H9 (cell line): ENCODE data around the gene RANBP17. TPM values are rescaled to one million over a fixed set of nuclear protein-coding genes. Genes with fewer than 3 reads are reported as not detected.

Experiments used
- DNase-seq: peaks from one replicate; pipeline ENCODE4 v3.0.0-alpha.2; 2017
- H2AFZ ChIP-seq: one replicate; pipeline ENCODE4 v1.6.1; 2013; ENCODE audit warnings: mild to moderate bottlenecking, low read length, control low read depth, moderate library complexity
- H2AK5ac ChIP-seq: 2 replicates; pipeline ENCODE4 v1.6.1; 2013; ENCODE audit warnings: low read length, control low read depth, mixed read lengths; ENCODE audit not compliant: insufficient read length
- H2BK120ac ChIP-seq: one replicate; pipeline ENCODE4 v1.6.1; 2013; ENCODE audit warnings: low read depth, mild to moderate bottlenecking, low read length, control low read depth, inconsistent platforms; ENCODE audit not compliant: poor library complexity, severe bottlenecking
- H2BK12ac ChIP-seq: 2 replicates; pipeline ENCODE4 v1.6.1; 2013; ENCODE audit warnings: low read length, control low read depth, mixed read lengths, low read depth; ENCODE audit not compliant: insufficient read length
- H2BK15ac ChIP-seq: 2 replicates; pipeline ENCODE4 v1.6.1; 2013; ENCODE audit warnings: low read depth, low read length, control low read depth
- H2BK20ac ChIP-seq: one replicate; pipeline ENCODE4 v1.6.1; 2013; ENCODE audit warnings: low read depth, mild to moderate bottlenecking, low read length, control low read depth, inconsistent platforms; ENCODE audit not compliant: poor library complexity, severe bottlenecking
- H2BK5ac ChIP-seq: 2 replicates; pipeline ENCODE4 v1.6.1; 2013; ENCODE audit warnings: low read length, control low read depth, mixed read lengths; ENCODE audit not compliant: insufficient read length
- H3K14ac ChIP-seq: 2 replicates; pipeline ENCODE4 v1.6.1; 2013; ENCODE audit warnings: low read length, control low read depth; ENCODE audit not compliant: insufficient read depth
- H3K18ac ChIP-seq: 2 replicates; pipeline ENCODE4 v1.6.1; 2013; ENCODE audit warnings: low read depth, mild to moderate bottlenecking, mixed read lengths, low read length, control low read depth; ENCODE audit not compliant: insufficient read length
- H3K23ac ChIP-seq: 2 replicates; pipeline ENCODE4 v1.6.1; 2013; ENCODE audit warnings: low read length, control low read depth, mixed read lengths, low read depth; ENCODE audit not compliant: insufficient read length
- H3K23me2 ChIP-seq: 2 replicates; pipeline ENCODE4 v1.6.1; 2013; ENCODE audit warnings: low read depth, mild to moderate bottlenecking, mixed read lengths, low read length, control low read depth; ENCODE audit not compliant: insufficient read length, poor library complexity, severe bottlenecking
- H3K27ac ChIP-seq: 2 replicates; pipeline ENCODE4 v1.5.1; 2013; ENCODE audit warnings: low read length, control low read depth, mixed read lengths, low read depth; ENCODE audit not compliant: insufficient read length
- H3K27me3 ChIP-seq: 2 replicates; pipeline ENCODE4 v1.6.1; 2013; ENCODE audit warnings: low read length, control low read depth, inconsistent platforms; ENCODE audit not compliant: insufficient read depth
- H3K4ac ChIP-seq: 2 replicates; pipeline ENCODE4 v1.6.1; 2013; ENCODE audit warnings: low read depth, mild to moderate bottlenecking, control low read depth, inconsistent platforms, low read length, moderate library complexity
- H3K4me1 ChIP-seq: 2 replicates; pipeline ENCODE4 v1.6.1; 2013; ENCODE audit warnings: low read length, control low read depth, inconsistent platforms; ENCODE audit not compliant: insufficient read depth
- H3K4me2 ChIP-seq: 2 replicates; pipeline ENCODE4 v1.6.1; 2013; ENCODE audit warnings: low read length, control low read depth, mixed read lengths; ENCODE audit not compliant: insufficient read length, insufficient read depth
- H3K56ac ChIP-seq: 2 replicates; pipeline ENCODE4 v1.6.1; 2013; ENCODE audit warnings: low read depth, mild to moderate bottlenecking, mixed read lengths, low read length, control low read depth; ENCODE audit not compliant: insufficient read length
- H3K79me1 ChIP-seq: 2 replicates; pipeline ENCODE4 v1.6.1; 2013; ENCODE audit warnings: low read depth, mild to moderate bottlenecking, moderate library complexity, low read length, control low read depth, inconsistent platforms; ENCODE audit not compliant: insufficient read depth, poor library complexity, severe bottlenecking
- H3K79me2 ChIP-seq: 2 replicates; pipeline ENCODE4 v1.6.1; 2013; ENCODE audit warnings: low read length, control low read depth, inconsistent platforms; ENCODE audit not compliant: insufficient read depth
- H3K9ac ChIP-seq: 2 replicates; pipeline ENCODE4 v1.6.1; 2013; ENCODE audit warnings: low read length, control low read depth, mixed read lengths; ENCODE audit not compliant: insufficient read length; ENCODE audit errors: extremely low read depth
- H3K9me3 ChIP-seq: one replicate; pipeline ENCODE4 v1.6.1; 2013; ENCODE audit warnings: low read depth, low read length, inconsistent platforms; ENCODE audit not compliant: control insufficient read depth
- H3T11ph ChIP-seq: one replicate; pipeline ENCODE4 v1.6.1; 2013; ENCODE audit warnings: mild to moderate bottlenecking, low read length, control low read depth, inconsistent platforms
- H4K20me1 ChIP-seq: one replicate; pipeline ENCODE4 v1.6.1; 2013; ENCODE audit not compliant: control insufficient read depth, insufficient read length, insufficient read depth
- H4K5ac ChIP-seq: 2 replicates; pipeline ENCODE4 v1.6.1; 2013; ENCODE audit warnings: low read depth, mild to moderate bottlenecking, mixed read lengths, low read length, control low read depth; ENCODE audit not compliant: insufficient read length
- H4K8ac ChIP-seq: replicated peaks from 2 replicates; pipeline ENCODE4 v1.6.1; 2013; ENCODE audit warnings: low read length, control low read depth, mixed read lengths, low read depth; ENCODE audit not compliant: insufficient read length
- H4K91ac ChIP-seq: 2 replicates; pipeline ENCODE4 v1.6.1; 2013; ENCODE audit warnings: low read depth, mild to moderate bottlenecking, moderate library complexity, mixed read lengths, low read length, control low read depth; ENCODE audit not compliant: insufficient read length
- H3K27ac Mint-ChIP-seq, 3 experiments: 2 replicates in 2 of 3; 3 replicates in 1 of 3; pipeline ENCODE4 v1.8.0; 2020 to 2021; ENCODE audit warnings: mixed read lengths in 3 of 3, mild to moderate bottlenecking in 1 of 3, moderate library complexity in 1 of 3
- H3K27me3 Mint-ChIP-seq: 2 replicates; pipeline ENCODE4 v1.8.0; 2021; ENCODE audit warnings: low read depth, mild to moderate bottlenecking, moderate library complexity, mixed read lengths
- H3K36me3 Mint-ChIP-seq, 3 experiments: 2 replicates in 2 of 3; 3 replicates in 1 of 3; pipeline ENCODE4 v1.8.0; 2020 to 2021; ENCODE audit warnings: low read depth in 3 of 3, mixed read lengths in 3 of 3; ENCODE audit not compliant: insufficient read depth in 1 of 3
- H3K4me1 Mint-ChIP-seq, 2 experiments: 2 replicates each; pipeline ENCODE4 v1.8.0; 2020; ENCODE audit warnings: mixed read lengths in 2 of 2
- H3K4me3 Mint-ChIP-seq, 2 experiments: 2 replicates in 1 of 2; 3 replicates in 1 of 2; pipeline ENCODE4 v1.8.0; 2020 to 2021; ENCODE audit warnings: mild to moderate bottlenecking in 2 of 2, mixed read lengths in 2 of 2, moderate library complexity in 1 of 2
- H3K9me3 Mint-ChIP-seq, 2 experiments: 2 replicates in 1 of 2; 3 replicates in 1 of 2; pipeline ENCODE4 v1.8.0; 2020; ENCODE audit warnings: mild to moderate bottlenecking in 2 of 2, mixed read lengths in 2 of 2, moderate library complexity in 1 of 2
- CTCF ChIP-seq: fragments of 200-600 bp; sonication (generic); conservative IDR thresholded peaks from 3 replicates; pipeline ENCODE4 v1.8.0; 2021; ENCODE audit warnings: antibody characterized with exemption, mild to moderate bottlenecking
- total RNA-seq: library from RNA; stranded (reverse); gene quantifications from 2 replicates; pipeline ENCODE4 v1.2.1, GENCODE V29; 2021

Gene RANBP17
- total RNA-seq, 1 experiment from 2014 or later: 16.5 TPM

DNA sequence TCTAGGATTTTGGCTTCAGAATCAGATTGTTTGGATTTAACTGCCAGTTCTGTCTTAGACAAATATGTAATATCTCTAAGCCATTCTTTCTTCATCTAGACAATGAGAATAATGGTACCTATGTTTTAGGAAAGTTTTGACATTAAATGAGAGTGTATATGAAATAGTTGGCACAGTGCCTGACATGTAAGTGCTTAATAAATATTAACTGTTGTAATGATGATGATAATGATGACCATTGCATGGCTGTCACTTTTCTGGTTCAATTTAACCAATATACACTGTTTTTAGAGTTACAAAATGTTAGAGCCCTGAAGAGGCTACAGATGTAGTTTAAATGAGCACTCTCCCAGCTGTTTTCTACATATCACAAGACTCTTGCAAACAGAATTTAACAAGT is 131.7 kb downstream of the RANBP17 start:
- H3K56ac ChIP-seq: no peak overlapping the region
- H3K23ac ChIP-seq: no peak overlapping the region
- DNase-seq: no peak
- no peaks in the 10 kb centered on the region for H3K27me3 ChIP-seq
- Mint-ChIP-seq H3K27ac (no peak overlapping the region), H3K36me3 (no peaks in the 10 kb centered on the region), H3K27me3 (no peaks in the 10 kb centered on the region), H3K4me1 (peaks cover 4 to 10% of the 10 kb centered on the region in 2 experiments), H3K9me3 (no peaks in the 10 kb centered on the region), H3K4me3 (no peak overlapping the region)
- H3K27ac ChIP-seq: no peak overlapping the region
- no peak overlapping the region for H2BK5ac ChIP-seq
- H4K20me1 ChIP-seq: no peaks in the 10 kb centered on the region
- no peak overlapping the region for H4K8ac ChIP-seq
- no peaks in the 10 kb centered on the region for H3K23me2 ChIP-seq
- no peak for TF ChIP-seq CTCF
- H3K4ac ChIP-seq: no peak overlapping the region
- H3K79me1 ChIP-seq: no peaks in the 10 kb centered on the region
- H3K9me3 ChIP-seq: no peaks in the 10 kb centered on the region
- no peak overlapping the region for H2AK5ac ChIP-seq
- H3K4me1 ChIP-seq: no peaks in the 10 kb centered on the region
- H3K18ac ChIP-seq: no peak overlapping the region
- no peak overlapping the region for H3K14ac ChIP-seq
- no peak overlapping the region for H2AFZ ChIP-seq
- no peak overlapping the region for H3K9ac ChIP-seq
- H2BK120ac ChIP-seq: no peak overlapping the region
- H3K79me2 ChIP-seq: no peaks in the 10 kb centered on the region
- no peak overlapping the region for H4K5ac ChIP-seq
- no peak overlapping the region for H4K91ac ChIP-seq
- H3K4me2 ChIP-seq: no peak overlapping the region
- no peak overlapping the region for H2BK15ac ChIP-seq
- H3T11ph ChIP-seq: no peak overlapping the region
- no peak overlapping the region for H2BK12ac ChIP-seq
- no peak overlapping the region for H2BK20ac ChIP-seq
